Fibroblast of the conjunctiva (primary cell): ENCODE data around the gene ACSM5.
"Not testable (repeated sequence)": the region's sequence is repeated elsewhere in the genome, so short reads cannot be mapped to it uniquely, and the experiment has no call there.

Source experiments
- DNase-seq: peaks from one replicate; pipeline ENCODE4 v3.0.0-alpha.2; 2010; ENCODE audit warnings: low read depth

Gene ACSM5

DNA sequence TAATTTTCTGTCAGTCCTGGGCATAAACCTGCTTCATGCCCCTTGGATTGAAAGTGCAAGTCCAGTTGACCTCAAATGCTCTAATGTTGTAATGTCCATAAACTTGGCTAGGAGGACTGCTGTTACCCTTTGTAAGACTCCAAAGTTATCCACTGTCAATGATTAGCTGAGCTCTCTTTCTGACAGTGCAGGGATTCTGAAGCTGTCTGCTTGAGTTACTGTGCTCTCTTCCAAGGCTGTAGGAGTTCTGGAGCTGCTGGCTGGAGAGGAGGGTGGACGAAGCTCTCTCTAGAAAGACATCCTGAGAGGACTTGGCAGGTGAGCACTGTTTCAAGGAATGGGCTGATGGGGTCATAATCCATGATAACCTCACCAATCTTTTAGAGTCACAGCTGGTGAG lies 42.0 kb downstream of the ACSM5 start, which contains the start of gene ACSM2A:
Gene ACSM2A (plus strand): TSS at position 158 of the 400 bp plus-strand sequence. CDS start 8,594 bp downstream, outside the sequence.
- not testable (repeated sequence) for DNase-seq

DNA sequence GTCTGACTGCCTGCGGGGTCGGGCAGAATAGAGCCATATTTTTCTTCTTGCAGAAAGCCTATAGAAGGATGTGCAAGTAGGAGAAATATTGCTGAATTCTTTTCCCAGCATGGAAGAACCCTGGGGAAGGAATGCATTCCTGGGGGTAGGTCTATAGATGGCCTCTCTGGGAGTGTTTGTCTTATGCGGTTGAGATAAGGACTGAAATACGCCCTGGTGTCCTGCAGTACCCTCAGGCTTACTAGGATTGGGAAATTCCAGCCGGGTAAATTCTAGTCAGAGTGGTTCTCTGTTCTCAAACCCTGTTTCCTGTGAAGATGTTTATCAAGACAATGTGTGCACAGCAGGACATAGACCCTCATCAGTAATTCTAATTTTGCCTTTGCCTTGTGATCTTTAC lies 44.3 kb downstream of the ACSM5 start:
- not testable (repeated sequence) for DNase-seq

DNA sequence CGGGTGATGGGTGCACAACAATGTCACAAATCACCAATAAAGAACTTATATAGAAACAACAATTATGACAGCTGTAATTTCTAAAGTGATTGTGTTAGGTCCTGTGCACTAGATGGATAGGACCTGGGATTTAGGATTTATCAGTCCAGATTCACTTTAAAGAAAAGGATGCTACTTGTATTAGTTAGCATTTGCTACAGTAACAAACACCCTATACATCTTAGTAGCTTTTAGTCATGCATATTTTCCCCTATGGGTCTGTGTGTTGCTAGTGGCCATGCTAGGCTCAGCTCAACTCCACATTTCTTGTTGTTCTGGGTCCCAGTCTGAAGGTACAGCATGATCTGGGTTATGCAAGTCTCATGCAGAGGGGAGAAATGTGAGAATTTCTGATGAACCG lies 49.9 kb downstream of the ACSM5 start:
- DNase-seq: not testable (repeated sequence)

DNA sequence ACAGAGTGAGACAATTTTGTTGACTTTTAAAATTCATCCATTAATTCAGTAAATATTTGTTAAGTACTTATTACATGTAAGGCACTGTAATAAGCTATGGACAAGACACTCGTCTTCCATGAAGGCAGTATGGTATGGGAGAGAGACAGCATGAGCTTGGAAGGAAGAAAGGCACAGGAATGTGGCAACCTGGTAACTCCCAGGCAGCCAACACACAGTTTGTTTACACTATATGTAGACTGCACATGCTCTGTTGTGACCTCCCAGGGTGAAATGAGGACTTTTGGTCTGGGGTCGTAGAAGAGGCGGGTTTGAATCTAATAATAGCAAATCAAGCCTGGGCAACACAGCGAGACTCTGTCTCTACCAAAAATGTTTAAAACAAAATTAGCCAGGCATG lies 51.0 kb downstream of the ACSM5 start:
- DNase-seq: not testable (repeated sequence)

DNA sequence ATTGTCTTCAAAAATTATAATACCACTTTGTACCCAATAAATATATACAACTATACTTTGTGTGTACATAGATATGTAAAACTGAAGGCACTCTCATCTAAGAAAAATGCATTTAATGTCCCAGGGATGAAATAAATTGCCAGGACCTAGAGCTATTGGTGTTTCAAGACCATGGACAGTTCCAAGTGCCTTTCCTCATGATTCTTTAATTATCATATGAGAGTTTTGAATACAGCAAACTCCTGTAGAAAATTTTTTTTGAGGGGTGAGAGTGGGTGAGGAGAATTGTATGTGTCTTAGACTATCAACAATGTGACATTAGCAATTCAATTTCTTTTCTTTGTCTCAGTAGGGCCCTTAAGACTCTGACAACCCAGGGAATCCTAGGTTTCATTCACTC lies 59.6 kb downstream of the ACSM5 start:
- not testable (repeated sequence) for DNase-seq

DNA sequence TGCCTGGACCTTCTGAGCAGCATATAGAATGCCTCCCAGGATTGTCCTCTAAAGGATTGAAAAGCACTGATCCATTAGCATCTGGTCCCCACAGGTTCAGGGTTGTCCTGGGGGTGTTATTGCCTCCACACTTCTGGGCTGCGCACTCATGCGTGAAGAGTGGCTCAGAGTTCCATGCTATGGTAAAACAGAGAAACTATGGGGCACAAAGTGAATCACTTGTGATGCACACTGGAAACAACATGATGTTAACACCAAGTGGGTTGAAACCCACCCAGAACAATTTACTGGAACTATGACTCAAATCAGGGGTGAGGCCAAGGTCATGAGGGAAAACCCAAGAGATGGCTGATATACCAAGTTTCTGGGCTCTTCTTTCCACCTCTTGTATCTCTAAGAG lies 60.6 kb downstream of the ACSM5 start:
- not testable (repeated sequence) for DNase-seq

DNA sequence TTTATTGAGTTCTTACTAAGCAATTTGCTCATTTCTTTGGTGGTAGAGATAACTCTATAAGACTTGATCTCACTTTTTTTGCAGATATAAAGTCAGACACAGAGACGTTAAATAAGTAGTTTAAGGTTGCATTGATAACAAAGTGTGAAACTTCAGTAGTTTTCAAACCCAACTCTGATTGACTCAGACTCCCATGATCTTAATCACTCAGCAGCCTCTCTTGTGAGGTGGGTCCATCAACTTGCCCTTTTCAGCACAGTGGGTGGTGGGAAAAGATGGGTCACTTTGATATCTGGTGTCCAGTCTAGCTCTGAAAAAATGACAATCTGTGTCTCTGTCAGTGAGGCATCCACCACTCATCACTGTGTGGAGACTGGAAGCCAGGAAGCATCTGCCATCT lies 61.4 kb downstream of the ACSM5 start:
- not testable (repeated sequence) for DNase-seq

DNA sequence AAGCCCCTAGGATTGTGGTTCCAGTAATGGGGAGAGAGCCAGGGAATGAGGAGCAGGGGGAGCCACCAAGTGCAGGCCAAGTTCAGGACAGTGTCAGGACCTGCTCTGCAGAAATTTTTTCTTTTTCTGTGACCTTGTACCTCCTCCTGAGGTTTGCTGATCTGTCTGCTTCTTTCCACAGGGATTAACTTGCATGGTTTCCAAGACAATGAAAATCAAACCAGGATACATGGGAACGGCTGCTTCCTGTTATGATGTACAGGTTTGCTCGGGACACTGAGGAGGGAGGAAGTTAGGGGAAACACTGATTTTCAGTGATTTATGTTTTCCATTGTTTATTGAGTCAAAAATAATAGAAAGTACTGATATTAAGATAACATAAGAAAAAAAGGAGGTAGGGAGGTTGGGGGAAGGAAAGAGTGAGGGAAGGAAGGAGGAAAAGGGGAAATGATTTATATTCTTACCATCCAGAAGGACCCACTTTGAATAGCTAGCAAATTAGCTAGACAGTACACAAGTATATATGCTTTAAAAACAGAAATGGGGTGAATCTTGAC lies 67.9 kb downstream of the ACSM5 start:
- DNase-seq: not testable (repeated sequence)

DNA sequence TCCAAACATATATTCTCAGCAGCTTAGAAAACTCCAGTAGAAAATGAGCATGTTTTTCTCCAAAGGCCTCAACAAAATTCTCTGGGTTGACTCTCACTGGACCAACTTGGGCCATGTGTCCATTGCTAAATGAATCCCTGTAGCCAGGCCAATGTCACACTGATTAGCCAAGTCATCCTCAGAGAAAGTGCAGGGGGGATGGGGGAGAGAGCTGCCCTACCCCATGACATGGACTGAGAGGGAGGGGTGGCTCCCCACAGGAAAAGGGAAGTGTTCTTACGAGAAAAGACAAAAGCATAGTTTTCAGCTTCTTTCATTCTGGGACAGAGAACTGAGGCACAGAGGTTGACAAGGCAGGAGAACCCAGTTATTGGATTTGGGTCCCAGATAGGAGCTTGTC lies 74.7 kb downstream of the ACSM5 start:
- DNase-seq: not testable (repeated sequence)

DNA sequence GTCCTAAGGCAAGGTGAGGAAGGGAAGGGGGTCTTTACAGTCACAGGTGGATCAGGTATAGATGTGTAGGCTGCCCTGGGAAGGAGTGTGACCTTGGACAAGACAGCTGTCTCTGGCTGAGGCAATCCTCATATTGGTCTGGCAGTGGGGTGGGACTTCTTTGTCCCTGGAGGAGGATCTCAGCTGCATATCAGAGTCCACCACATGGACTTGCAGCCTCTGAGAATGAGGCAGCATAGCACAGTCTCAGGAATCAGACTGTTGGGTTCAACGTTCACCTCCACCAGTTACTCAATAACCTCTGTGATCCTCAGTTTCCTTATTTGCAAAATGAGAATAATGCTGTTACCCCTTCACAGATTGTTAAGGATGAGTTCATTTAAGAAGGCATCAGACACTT lies 75.4 kb downstream of the ACSM5 start:
- no peak for DNase-seq

DNA sequence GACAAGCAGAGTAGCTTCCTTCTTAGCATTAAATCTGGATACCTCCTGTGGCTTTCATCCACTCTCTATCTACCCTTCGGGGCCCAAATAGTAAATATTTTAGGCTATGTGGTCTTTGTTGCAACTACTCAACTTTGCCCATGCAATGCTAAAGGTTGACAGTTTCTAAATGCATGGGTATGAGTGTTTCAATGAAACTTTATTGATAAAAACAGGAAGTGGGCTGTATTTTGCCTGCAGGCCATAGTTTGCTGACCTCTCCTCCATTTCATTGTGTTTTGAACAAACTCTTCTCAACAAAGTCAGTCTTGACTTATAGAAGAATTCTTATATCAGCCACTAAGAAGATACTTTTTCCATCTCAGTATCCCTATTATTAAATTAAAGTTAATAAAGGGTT lies 76.1 kb downstream of the ACSM5 start:
- DNase-seq: no peak
